Thyroid gland (tissue), 4 donors: Measurements from ENCODE around the gene GALNT10. TPM values are rescaled to one million over a fixed set of nuclear protein-coding genes. Genes with fewer than 3 reads are reported as not detected.

Experiments used
- DNase-seq, 2 donors: peaks; one replicate each; pipeline ENCODE4 v3.0.0-alpha.2; 2019
- H3K27ac ChIP-seq, 3 donors: fragments of 200-600 bp; sonication (generic); 1 replicate in 2 of 3; 2 replicates in 1 of 3; pipeline ENCODE4 v1.5.1; 2016 to 2019; ENCODE audit warnings: mild to moderate bottlenecking in 1 of 3, moderate library complexity in 1 of 3
- H3K27me3 ChIP-seq: fragments of 200-600 bp; sonication (generic); one replicate; pipeline ENCODE4 v1.5.1; 2019
- H3K36me3 ChIP-seq, 2 donors: fragments of 200-600 bp; sonication (generic); one replicate each; pipeline ENCODE4 v1.5.1; 2016 to 2019
- H3K4me1 ChIP-seq, 2 donors: fragments of 200-600 bp; sonication (generic); one replicate each; pipeline ENCODE4 v1.5.1; 2017 to 2019
- H3K4me3 ChIP-seq, 3 donors: fragments of 200-600 bp; sonication (generic); replicated peaks in 1 of 3; 1 replicate in 2 of 3; 2 replicates in 1 of 3; pipeline ENCODE4 v1.5.1; 2016; ENCODE audit warnings: mild to moderate bottlenecking in 1 of 3
- H3K9me3 ChIP-seq: fragments of 200-600 bp; sonication (generic); one replicate; pipeline ENCODE4 v1.5.1; 2017
- CTCF ChIP-seq, 6 experiments: fragments of 200-600 bp in 3 of 6; fragments of 450-650 bp in 3 of 6; sonication (generic) in 3 of 6; IDR thresholded peaks; one replicate each; pipeline ENCODE4 v1.5.1; 2016 to 2019; ENCODE audit warnings: antibody characterized with exemption in 6 of 6, mild to moderate bottlenecking in 2 of 6, inconsistent platforms in 1 of 6, moderate library complexity in 1 of 6
- POLR2A ChIP-seq, 2 donors: fragments of 450-650 bp; IDR thresholded peaks; one replicate each; pipeline ENCODE4 v1.6.1; 2017; ENCODE audit warnings: antibody characterized with exemption in 2 of 2, mild to moderate bottlenecking in 2 of 2, moderate library complexity in 1 of 2
- WGBS, 2 donors: methylation state at CpG; one replicate each; pipeline ENCODE4 v1.1.5; 2017; 5-methylcytosine and 5-hydroxymethylcytosine counted together
- intact Hi-C: fragments of 100-400 bp; cut with DNase I; formaldehyde crosslinking; loops from one replicate; pipeline ENCODE4 v1.15.1; 2023
- total RNA-seq, 4 donors: library from RNA; depleted of rRNA; stranded (reverse); fragments of >200 nt; gene quantifications; one replicate each; pipeline ENCODE4 v1.2.3, GENCODE V29; 2016

Gene GALNT10
- total RNA-seq, 4 donors from 2014 or later, result 33.3 to 69.6 (median 58.1) TPM

DNA sequence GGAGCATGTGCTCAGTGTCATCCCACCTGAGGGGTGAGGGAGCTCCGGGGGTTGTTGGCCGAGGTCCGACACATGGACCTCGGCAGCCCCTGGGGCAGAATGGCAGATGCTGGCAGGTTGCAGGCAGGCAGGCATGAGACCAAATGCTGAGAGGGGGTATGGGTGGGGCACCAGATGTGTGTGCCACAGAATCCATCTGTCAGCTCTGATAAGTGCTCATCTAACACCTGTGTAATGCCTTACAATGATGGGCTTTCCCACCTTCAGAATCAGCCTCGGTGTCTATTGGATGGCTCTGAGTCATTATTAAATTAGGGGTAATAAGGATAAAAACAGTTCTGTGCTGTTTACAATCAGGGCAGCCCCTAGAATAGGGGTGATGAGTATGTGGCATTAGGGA lies 182.1 kb downstream of the GALNT10 start:
- intact Hi-C loops, result no loop called here
- no peaks in the 10 kb centered on the region for H3K9me3 ChIP-seq
- no peak for DNase-seq
- no peak overlapping the region for H3K4me3 ChIP-seq
- no peak overlapping the region for H3K27ac ChIP-seq
- H3K27me3 ChIP-seq, result no peaks in the 10 kb centered on the region
- H3K36me3 ChIP-seq, result peaks cover 0 to 4% of the 10 kb centered on the region in 2 donors
- TF ChIP-seq POLR2A (IDR thresholded peaks at IDR 0.05) (no peak), CTCF (IDR thresholded peaks at IDR 0.05) (no peak)
- peaks cover 23 to 42% of the 10 kb centered on the region in 2 donors for H3K4me1 ChIP-seq
- 93 to 95% methylated on average over 5 of the region's 5 CpGs for WGBS, 2 donors

- no peak overlapping the region for H3K27ac ChIP-seq
- 97 to 99% methylated on average over 4 of the region's 4 CpGs for WGBS, 2 donors
- peaks cover 0 to 4% of the 10 kb centered on the region in 2 donors for H3K36me3 ChIP-seq
- TF ChIP-seq POLR2A (IDR thresholded peaks at IDR 0.05), result no peak
- TF ChIP-seq CTCF (IDR thresholded peaks at IDR 0.05), result no peak
- H3K9me3 ChIP-seq, result no peaks in the 10 kb centered on the region
- H3K4me3 ChIP-seq, result no peak overlapping the region
- intact Hi-C loops, result no loop called here
- no peaks in the 10 kb centered on the region for H3K27me3 ChIP-seq
- no peak for DNase-seq
- H3K4me1 ChIP-seq, result peaks cover 16 to 36% of the 10 kb centered on the region in 2 donors
These were observed 182.8 kb downstream of the GALNT10 start for GRCh38 chr5:154373326-154373725.

DNA sequence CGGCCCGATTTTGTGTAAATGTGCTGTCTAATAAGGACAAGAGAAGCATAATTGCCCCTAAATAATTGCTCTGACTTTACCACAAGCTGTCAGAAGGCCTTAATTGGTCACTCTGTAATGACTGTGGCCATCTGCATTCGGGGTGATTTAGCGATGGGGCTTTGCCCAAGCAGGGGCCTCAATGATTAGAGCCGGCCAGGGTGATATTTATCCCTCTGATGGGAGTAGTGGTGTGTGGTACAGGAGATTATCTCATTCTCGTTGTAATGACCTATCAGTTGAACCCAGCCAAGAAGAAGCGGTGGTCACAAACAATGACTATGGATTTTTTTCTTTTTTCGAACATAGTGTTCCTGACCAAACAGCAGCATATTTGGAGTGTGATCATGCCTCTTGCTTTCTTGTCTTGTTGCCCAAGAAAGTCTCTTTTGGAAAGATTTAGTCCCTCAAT lies 183.2 kb downstream of the GALNT10 start:
- H3K4me3 ChIP-seq, result no peak overlapping the region
- H3K27ac ChIP-seq, result no peak overlapping the region
- peaks cover 0 to 4% of the 10 kb centered on the region in 2 donors for H3K36me3 ChIP-seq
- H3K27me3 ChIP-seq, result no peaks in the 10 kb centered on the region
- no peak for DNase-seq
- WGBS, 2 donors, result 92 to 95% methylated on average over 8 of the region's 8 CpGs
- intact Hi-C loops, result no loop called here
- no peak for TF ChIP-seq CTCF (IDR thresholded peaks at IDR 0.05)
- TF ChIP-seq POLR2A (IDR thresholded peaks at IDR 0.05), result no peak
- no peaks in the 10 kb centered on the region for H3K9me3 ChIP-seq
- peaks cover 13 to 31% of the 10 kb centered on the region in 2 donors for H3K4me1 ChIP-seq

DNA sequence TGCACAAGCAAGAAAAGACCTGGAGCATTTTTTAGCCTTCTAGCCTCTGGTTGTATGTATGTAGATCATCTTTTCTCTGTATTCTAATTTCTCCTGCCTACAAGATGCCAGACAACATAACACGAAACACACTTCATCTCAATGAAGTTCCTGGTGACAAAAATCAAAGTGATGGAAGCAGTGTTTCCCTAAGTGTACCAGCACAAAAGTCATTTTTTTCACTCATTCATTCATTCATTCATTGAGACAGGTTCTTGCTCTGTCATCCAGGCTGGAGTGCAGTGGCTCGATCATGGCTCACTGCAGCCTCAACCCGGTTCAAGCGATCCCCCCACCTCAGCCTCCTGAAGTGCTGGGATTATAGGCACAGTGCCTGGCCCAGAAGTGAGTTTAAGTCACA lies 183.7 kb downstream of the GALNT10 start:
- Histone ChIP-seq H3K27ac (no peak overlapping the region), H3K9me3 (no peaks in the 10 kb centered on the region)

More for the DNA sequence above, 183.7 kb downstream of the GALNT10 start:
- peaks cover 0 to 4% of the 10 kb centered on the region in 2 donors for H3K36me3 ChIP-seq
- TF ChIP-seq CTCF (IDR thresholded peaks at IDR 0.05) (no peak), POLR2A (IDR thresholded peaks at IDR 0.05) (no peak)
- no peaks in the 10 kb centered on the region for H3K27me3 ChIP-seq
- DNase-seq, result no peak
- H3K4me3 ChIP-seq, result no peak overlapping the region
- 94 to 96% methylated on average over 4 of the region's 4 CpGs for WGBS, 2 donors
- H3K4me1 ChIP-seq, result peaks cover 13 to 30% of the 10 kb centered on the region in 2 donors
- intact Hi-C loops, result no loop called here
